T-helper 1 cell treated with Interleukin-12 subunit alpha and Interleukin-12 subunit beta and Interleukin-4 antibody, amounts not matched to agents 30 ng/mL and 1 ng/mL, for 36 hours (primary cell): ENCODE measurements around the gene EFL1. TPM values are rescaled to one million over a fixed set of nuclear protein-coding genes. Genes with fewer than 3 reads are reported as not detected.

Source experiments
- intact Hi-C: fragments of 100-400 bp; cut with micrococcal nuclease; formaldehyde crosslinking; loops from one replicate; pipeline ENCODE4 v1.15.1; 2024
- total RNA-seq: library from RNA; stranded (reverse); gene quantifications from 2 replicates; pipeline ENCODE4 v1.2.3, GENCODE V29; 2022

The EFL1 gene
- total RNA-seq, 1 donor from 2014 or later: 25.9 TPM

- intact Hi-C loops: no loop called here
Observed at GRCh38 chr15:82086243-82086995, 176.1 kb downstream of the EFL1 start.

GRCh38 chr15:82081914-82082762, 180.4 kb downstream of the EFL1 start:
- intact Hi-C loops: no loop called here

GRCh38 chr15:82080774-82081173, 181.8 kb downstream of the EFL1 start:
- intact Hi-C loops: no loop called here

Other genes with a start within 250 kb of the EFL1 start
- 0.44 and 0.66 TPM in 2 replicates for gene MEX3B, start 216.7 kb downstream of the EFL1 start, total RNA-seq
- 0.12 and 0.49 TPM in 2 replicates for gene SAXO2, start 84 bp upstream of the EFL1 start, total RNA-seq
- 0.24 and 0.37 TPM in 2 replicates for gene GOLGA6L10, start 86.7 kb upstream of the EFL1 start, total RNA-seq
- gene GOLGA6L9, start 167.1 kb upstream of the EFL1 start, total RNA-seq: 1.1 and 1.3 TPM in 2 replicates